Peyer's patch (tissue), 4 donors: Measurements from ENCODE around the gene OPCML.

Source experiments
- POLR2A ChIP-seq, 2 donors: fragments of 450-650 bp; IDR thresholded peaks; one replicate each; pipeline ENCODE4 v1.5.1; 2017; ENCODE audit warnings: antibody characterized with exemption in 2 of 2, mild to moderate bottlenecking in 2 of 2, moderate library complexity in 2 of 2
- TF ChIP-seq, protein P1 (sequence below), 6 experiments: fragments of 450-650 bp in 4 of 6; fragments of 200-600 bp in 2 of 6; sonication (generic) in 1 of 6; IDR thresholded peaks; one replicate each; pipeline ENCODE4 v1.5.1; 2017 to 2019; ENCODE audit warnings: antibody characterized with exemption in 6 of 6, mild to moderate bottlenecking in 3 of 6, moderate library complexity in 1 of 6

DNA sequence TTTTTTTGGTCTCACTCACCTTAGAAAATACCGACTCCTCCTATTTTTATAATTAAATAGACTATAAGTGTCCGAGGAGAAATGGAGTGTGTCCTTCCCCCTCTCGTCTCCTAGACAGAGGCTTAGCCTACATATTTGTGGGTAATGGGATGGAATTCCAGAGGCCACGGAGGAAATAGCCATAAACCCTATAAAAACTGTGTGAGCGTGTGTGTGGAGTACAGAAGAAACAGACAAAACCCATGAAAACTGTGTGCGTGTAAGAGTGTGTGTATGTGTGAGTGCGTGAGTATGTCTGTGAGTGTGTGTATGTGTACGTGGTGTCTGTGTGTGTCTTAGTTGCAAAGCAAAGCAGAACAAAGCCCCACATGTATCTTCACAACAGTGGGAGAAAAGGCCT, 883.5 kb downstream of the OPCML start:
- TF ChIP-seq, protein P1, sequence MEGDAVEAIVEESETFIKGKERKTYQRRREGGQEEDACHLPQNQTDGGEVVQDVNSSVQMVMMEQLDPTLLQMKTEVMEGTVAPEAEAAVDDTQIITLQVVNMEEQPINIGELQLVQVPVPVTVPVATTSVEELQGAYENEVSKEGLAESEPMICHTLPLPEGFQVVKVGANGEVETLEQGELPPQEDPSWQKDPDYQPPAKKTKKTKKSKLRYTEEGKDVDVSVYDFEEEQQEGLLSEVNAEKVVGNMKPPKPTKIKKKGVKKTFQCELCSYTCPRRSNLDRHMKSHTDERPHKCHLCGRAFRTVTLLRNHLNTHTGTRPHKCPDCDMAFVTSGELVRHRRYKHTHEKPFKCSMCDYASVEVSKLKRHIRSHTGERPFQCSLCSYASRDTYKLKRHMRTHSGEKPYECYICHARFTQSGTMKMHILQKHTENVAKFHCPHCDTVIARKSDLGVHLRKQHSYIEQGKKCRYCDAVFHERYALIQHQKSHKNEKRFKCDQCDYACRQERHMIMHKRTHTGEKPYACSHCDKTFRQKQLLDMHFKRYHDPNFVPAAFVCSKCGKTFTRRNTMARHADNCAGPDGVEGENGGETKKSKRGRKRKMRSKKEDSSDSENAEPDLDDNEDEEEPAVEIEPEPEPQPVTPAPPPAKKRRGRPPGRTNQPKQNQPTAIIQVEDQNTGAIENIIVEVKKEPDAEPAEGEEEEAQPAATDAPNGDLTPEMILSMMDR (IDR thresholded peaks at IDR 0.05) = no peak
- TF ChIP-seq POLR2A (IDR thresholded peaks at IDR 0.05) = no peak
